Panc1 (cell line): Measurements from ENCODE around the gene CXCL11. TPM values are rescaled to one million over a fixed set of nuclear protein-coding genes. Genes with fewer than 3 reads are reported as not detected.
"Not testable (repeated sequence)": the region's sequence is repeated elsewhere in the genome, so short reads cannot be mapped to it uniquely, and the experiment has no call there.

ENCODE experiments used
- ATAC-seq: fragments of 200-7000 bp; cut with Tn5 transposase; 2 replicates; pipeline ENCODE4 v1.9.1; 2020; ENCODE audit warnings: mild to moderate bottlenecking, moderate library complexity
- BruUV-seq: library from RNA; stranded (reverse); fragments of 400-500 nt; replicated peaks from 2 replicates; lab custom pipeline; 2021; lab: Mats Ljungman, UMichigan
- CTCF ChIA-PET: fragments of 300-600 bp; sonication (Branson Sonifier 250); formaldehyde crosslinking; loops from one replicate; lab custom pipeline; 2022; ENCODE audit warnings: antibody characterized with exemption; lab: Charles Lee
- POLR2A ChIA-PET: fragments of 300-600 bp; sonication (Branson Sonifier 250); formaldehyde crosslinking; loops from one replicate; lab custom pipeline; 2022; ENCODE audit warnings: antibody characterized with exemption; lab: Charles Lee
- DNase-seq: peaks from one replicate; pipeline ENCODE4 v3.0.0-alpha.2; 2010; ENCODE audit warnings: low read depth, low spot score
- H3K27ac ChIP-seq: 2 replicates; pipeline ENCODE4 v1.5.1; 2011; ENCODE audit warnings: mild to moderate bottlenecking, low read length, inconsistent platforms
- H3K27me3 ChIP-seq: fragments of 200-500 bp; sonication (Bioruptor generic); 2 replicates; pipeline ENCODE4 v1.6.0; 2014; ENCODE audit warnings: low read length, inconsistent platforms; ENCODE audit not compliant: control insufficient read depth, insufficient read depth
- H3K36me3 ChIP-seq: fragments of 200-500 bp; sonication (Bioruptor generic); 2 replicates; pipeline ENCODE4 v1.5.1; 2014; ENCODE audit warnings: inconsistent platforms, mild to moderate bottlenecking, low read length, moderate library complexity; ENCODE audit not compliant: control insufficient read depth, insufficient read depth
- H3K4me1 ChIP-seq: 2 replicates; pipeline ENCODE4 v1.5.1; 2011; ENCODE audit warnings: inconsistent platforms, mild to moderate bottlenecking, low read length, moderate library complexity; ENCODE audit not compliant: control insufficient read depth, insufficient read depth
- H3K4me3 ChIP-seq, 2 experiments: 2 replicates each; pipeline ENCODE4 v1.5.1; 2011 to 2012; ENCODE audit warnings: low read depth in 2 of 2, low read length in 2 of 2, mild to moderate bottlenecking in 2 of 2, inconsistent platforms in 1 of 2, moderate library complexity in 1 of 2
- H3K9me3 ChIP-seq: fragments of 200-500 bp; sonication (Bioruptor generic); 2 replicates; pipeline ENCODE4 v1.5.1; 2014; ENCODE audit warnings: low read depth, mild to moderate bottlenecking, inconsistent platforms, low read length, moderate library complexity; ENCODE audit not compliant: control insufficient read depth, insufficient read depth
- CTCF ChIP-seq: fragments of 450-650 bp; IDR thresholded peaks from 2 replicates; pipeline ENCODE4 v1.5.1; 2017; ENCODE audit warnings: mild to moderate bottlenecking
- POLR2AphosphoS5 ChIP-seq: IDR thresholded peaks from 2 replicates; pipeline ENCODE4 v1.6.1; 2012; ENCODE audit warnings: mild to moderate bottlenecking, low read depth, low read length, moderate library complexity
- REST ChIP-seq, 2 experiments: IDR thresholded peaks; 2 replicates each; pipeline ENCODE4 v1.6.1; 2011 to 2012; ENCODE audit warnings: low read depth in 2 of 2, control low read depth in 1 of 2, low read length in 1 of 2, mild to moderate bottlenecking in 1 of 2, moderate library complexity in 1 of 2; ENCODE audit not compliant: insufficient read depth in 1 of 2
- SIN3A ChIP-seq: IDR thresholded peaks from 2 replicates; pipeline ENCODE4 v1.6.1; 2012; ENCODE audit warnings: low read depth, mild to moderate bottlenecking, low read length, moderate library complexity, borderline replicate concordance; ENCODE audit not compliant: insufficient read depth
- TCF7L2 ChIP-seq: IDR thresholded peaks from 2 replicates; pipeline ENCODE4 v1.6.1; 2011; ENCODE audit warnings: mild to moderate bottlenecking, low read depth, low read length, inconsistent platforms
- in situ Hi-C: cut with HindIII; loops from 2 replicates; pipeline ENCODE4 v1.10.0; 2016; ENCODE audit warnings: low sequenced_read_pairs, low pct_unique_long_range_greater_than_20kb
- intact Hi-C: fragments of 100-400 bp; cut with micrococcal nuclease; formaldehyde crosslinking; loops from one replicate; pipeline ENCODE4 v1.10.0; 2022; ENCODE audit not compliant: unreplicated experiment
- total RNA-seq: library from RNA; stranded (reverse); gene quantifications from one replicate; pipeline ENCODE4 v1.2.1, GENCODE V29; 2021; ENCODE audit not compliant: unreplicated experiment

Gene CXCL11
- total RNA-seq, 1 experiment from 2014 or later, result not detected

GRCh38 chr4:76053730-76054129 is 17.9 kb upstream of the CXCL11 start:
- no peaks in the 10 kb centered on the region for H3K36me3 ChIP-seq
- H3K4me3 ChIP-seq, result no peak overlapping the region
- no TSS peak for BruUV-seq
- TF ChIP-seq SIN3A (no peak), REST (IDR thresholded peaks at IDR 0.05; ENCODE audit: insufficient read depth in 1 of 2, low read depth in 2 of 2, low read length in 1 of 2) (no peak), CTCF (no peak), TCF7L2 (no peak), POLR2AphosphoS5 (no peak)
- DNase-seq (no peak), ATAC-seq (no peak)
- CTCF ChIA-PET, result no interaction called here
- intact Hi-C loops, result no loop called here
- in situ Hi-C loops, result no loop called here
- H3K9me3 ChIP-seq, result no peaks in the 10 kb centered on the region
- H3K27ac ChIP-seq, result no peak overlapping the region
- H3K27me3 ChIP-seq, result peaks cover 7% of the 10 kb centered on the region
- POLR2A ChIA-PET, result no interaction called here
- no peaks in the 10 kb centered on the region for H3K4me1 ChIP-seq

- intact Hi-C loops, H3K9me3 ChIP-seq, H3K36me3 ChIP-seq, H3K27me3 ChIP-seq, DNase-seq, H3K27ac ChIP-seq, POLR2A ChIA-PET, in situ Hi-C loops, H3K4me3 ChIP-seq, H3K4me1 ChIP-seq, ATAC-seq, CTCF ChIA-PET, BruUV-seq: not testable (repeated sequence)
Measured at GRCh38 chr4:76050560-76051050, 14.7 kb upstream of the CXCL11 start.

- H3K36me3 ChIP-seq, CTCF ChIA-PET, H3K9me3 ChIP-seq, BruUV-seq, H3K27ac ChIP-seq, POLR2A ChIA-PET, DNase-seq, ATAC-seq, H3K4me3 ChIP-seq, H3K27me3 ChIP-seq, H3K4me1 ChIP-seq, intact Hi-C loops, in situ Hi-C loops: not testable (repeated sequence)
Measured at GRCh38 chr4:76049860-76050416, 14.1 kb upstream of the CXCL11 start.

- H3K36me3 ChIP-seq, H3K4me1 ChIP-seq, BruUV-seq, POLR2A ChIA-PET, CTCF ChIA-PET, H3K27me3 ChIP-seq, DNase-seq, in situ Hi-C loops, intact Hi-C loops, ATAC-seq, H3K4me3 ChIP-seq, H3K9me3 ChIP-seq, H3K27ac ChIP-seq: not testable (repeated sequence)
Measured at GRCh38 chr4:76044686-76045085, 8.8 kb upstream of the CXCL11 start.

- BruUV-seq, DNase-seq, ATAC-seq, H3K9me3 ChIP-seq, H3K27ac ChIP-seq, H3K27me3 ChIP-seq, H3K36me3 ChIP-seq, POLR2A ChIA-PET, CTCF ChIA-PET, H3K4me1 ChIP-seq, in situ Hi-C loops, intact Hi-C loops, H3K4me3 ChIP-seq: not testable (repeated sequence)
Measured at GRCh38 chr4:76043306-76043705, 7.4 kb upstream of the CXCL11 start.
